ENCODE results near the gene C16orf54. TPM values are rescaled to one million over a fixed set of nuclear protein-coding genes. Genes with fewer than 3 reads are reported as not detected.
A peak's percentile ranks its signal among the peaks of the same experiment; 100 is the strongest.

The C16orf54 gene
- total and polyA plus RNA-seq, 2 of the 4 experiments (the other 2 are of a cell fraction) = not detected

DNA sequence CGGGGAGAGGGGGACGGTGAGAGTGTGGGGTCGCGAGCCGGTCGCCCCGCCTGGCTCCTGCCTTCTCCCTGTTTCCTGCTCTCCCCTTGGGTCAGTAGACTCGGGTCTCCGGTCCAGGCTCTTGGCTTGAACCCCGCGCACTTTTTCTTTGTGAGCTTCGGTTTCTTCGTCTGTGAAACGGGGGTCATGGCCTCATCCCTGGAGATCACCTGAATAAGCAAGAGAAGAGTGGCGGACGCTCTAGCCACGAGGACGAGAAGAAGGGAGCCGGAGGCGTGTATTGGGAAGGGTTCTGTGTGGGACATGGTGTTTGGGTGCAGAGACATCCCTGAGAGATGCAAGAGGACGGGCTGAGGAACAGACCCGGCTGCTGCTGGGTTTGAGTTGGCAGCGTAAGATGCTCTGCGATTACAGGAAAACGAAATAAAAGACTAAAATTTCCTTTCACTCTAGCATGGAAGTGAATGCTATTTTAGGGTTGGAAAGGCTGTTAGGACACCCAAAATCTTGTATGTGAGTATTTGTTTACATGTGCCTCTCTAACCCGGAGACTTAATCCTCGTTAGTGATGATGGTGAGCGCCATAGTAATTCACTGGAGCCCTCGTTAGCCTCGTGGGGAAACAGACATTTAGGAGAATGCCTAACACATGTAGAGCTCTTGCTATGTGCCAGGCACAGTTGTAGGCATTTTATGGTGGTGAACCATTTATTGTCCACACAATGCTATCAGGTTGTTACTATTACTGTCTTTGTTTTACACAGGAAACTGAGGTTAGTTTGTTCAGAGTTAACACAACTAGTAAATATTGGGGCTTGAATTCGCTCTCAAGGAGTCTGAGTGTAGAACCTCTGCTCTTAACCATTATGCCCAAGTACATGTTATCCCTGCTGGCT is 45.4 kb upstream of the C16orf54 start:
- H3K36me3 ChIP-seq (ENCODE audit: control insufficient read depth, insufficient read depth, low read length) = no peaks in the 10 kb centered on the region
- H3K14ac ChIP-seq (replicated peaks; ENCODE audit: low read depth, low read length) = peak overlapping the region; percentile 32
- H3K79me1 ChIP-seq (ENCODE audit: low read depth in 1 of 2, low read length in 2 of 2) = peaks cover 20 to 46% of the 10 kb centered on the region in 2 experiments; a peak in 3 of 4 replicates
- DNase-seq (no peak), ATAC-seq (ENCODE audit: low read depth) (peak; percentile 30)
- H2AK9ac ChIP-seq (replicated peaks; ENCODE audit: low read depth, low read length, poor library complexity) = peak overlapping the region; percentile 71
- TF ChIP-seq CHD1 (IDR thresholded peaks at IDR 0.05; ENCODE audit: low read depth, low read length) (no peak), POLR2A (IDR thresholded peaks at IDR 0.05; ENCODE audit: low read depth, low read length) (no peak), MAZ (IDR thresholded peaks at IDR 0.05; ENCODE audit: borderline replicate concordance, low read depth, low read length) (no peak), MXI1 (IDR thresholded peaks at IDR 0.05; ENCODE audit: borderline replicate concordance, low read depth, low read length) (no peak)
- H3K4me3 ChIP-seq (ENCODE audit: insufficient read depth, low read depth, low read length) = peak overlapping the region; percentile 77
- no peak overlapping the region for H2BK120ac ChIP-seq (ENCODE audit: low read depth, low read length)
- intact Hi-C loops (cut with micrococcal nuclease) = loop anchor here (2.0 kb wide), 1 partner anchor 90 kb away; no protein-coding TSS in a partner anchor
- H2BK20ac ChIP-seq (ENCODE audit: low read depth, low read length) = no peak overlapping the region
- peak overlapping the region; percentile 28 for H2BK5ac ChIP-seq (ENCODE audit: low read depth, low read length, poor library complexity, severe bottlenecking)
- ChIA-PET POLR2A (ENCODE audit: unreplicated experiment) (no interaction called here), CTCF (interaction anchor here (0.8 kb wide), 1 partner anchor 13 kb away, joined by 3 read pairs; no protein-coding TSS in a partner anchor)
- H4K20me1 ChIP-seq (ENCODE audit: insufficient read depth, low read length) = no peaks in the 10 kb centered on the region
- peak overlapping the region; percentile 40; the same call in 1 of the 2 replicates for H3K56ac ChIP-seq (ENCODE audit: extremely low read depth, insufficient read depth, low read length)
- BruUV-seq (replicated peaks) = no TSS peak
- H3K27me3 ChIP-seq (ENCODE audit: control insufficient read depth, insufficient read depth, low read length) = no peaks in the 10 kb centered on the region
- H3K9ac ChIP-seq (ENCODE audit: low read depth, low read length) = peak overlapping the region; percentile 87
- no peaks in the 10 kb centered on the region for H3K9me3 ChIP-seq (ENCODE audit: control insufficient read depth, insufficient read depth, low read length)
- peak overlapping the region; percentile 49; the same call in 1 of the 2 replicates for H4K91ac ChIP-seq (ENCODE audit: insufficient read depth, low read depth, low read length)
- H3K4me2 ChIP-seq (ENCODE audit: low read depth, low read length) = peak overlapping the region; percentile 94
- in situ Hi-C loops (cut with MboI; ENCODE audit: low sequenced_read_pairs) = no loop called here
- no peak overlapping the region for H4K5ac ChIP-seq (ENCODE audit: low read depth, low read length)
- H3K4ac ChIP-seq (ENCODE audit: low read depth, low read length) = peak overlapping the region; percentile 44
- peaks cover 10% of the 10 kb centered on the region for H3K9me1 ChIP-seq (ENCODE audit: insufficient read depth, low read length)
- peaks cover 3% of the 10 kb centered on the region for H3K4me1 ChIP-seq (ENCODE audit: control insufficient read depth, insufficient read depth, low read length)
- peak overlapping the region; percentile 58; the same call in 1 of the 2 replicates for H2AK5ac ChIP-seq (ENCODE audit: low read depth, low read length)
- H3K27ac ChIP-seq (ENCODE audit: insufficient read depth, low read length) = peak overlapping the region; percentile 60
- H2AFZ ChIP-seq (replicated peaks; ENCODE audit: low read length, poor library complexity) = peak overlapping the region; percentile 98
- 0% methylated on average over 13 of the region's 31 CpGs; no CpG with 5 or more reads in 1 of the 2 experiments for WGBS, 2 experiments (ENCODE audit: extremely low coverage in 2 of 2, insufficient read length in 1 of 2)
- peak overlapping the region; percentile 73 for H3K23ac ChIP-seq (ENCODE audit: low read depth, low read length)
- no peak overlapping the region for H2BK15ac ChIP-seq (ENCODE audit: low read depth, low read length)
- H4K8ac ChIP-seq (ENCODE audit: low read depth in 2 of 2, low read length in 2 of 2) = peak overlapping the region; percentile 33 to 54; a peak in 1 of 4 replicates
- H3K18ac ChIP-seq (ENCODE audit: low read depth, low read length) = no peak overlapping the region
- dilution Hi-C loops (cut with HindIII; ENCODE audit: low sequenced_read_pairs, unreplicated experiment) = no loop called here

Data from IMR-90 (cell line).